HG02870 (cell line): ENCODE results near the gene PGAP3.

Experiments used
- ATAC-seq: cut with Tn5 transposase; IDR thresholded peaks from one replicate; pipeline ENCODE4 v1.9.1; 2021; ENCODE audit warnings: mild to moderate bottlenecking, moderate library complexity; ENCODE audit not compliant: unreplicated experiment

The PGAP3 gene

GRCh38 chr17:39660397-39661385 is 27.2 kb downstream of the PGAP3 start:
- no peak for ATAC-seq

GRCh38 chr17:39660011-39660360 is 27.9 kb downstream of the PGAP3 start:
- no peak for ATAC-seq

- no peak for ATAC-seq
Measured at GRCh38 chr17:39659279-39660010, 28.4 kb downstream of the PGAP3 start.

- no peak for ATAC-seq
Measured at GRCh38 chr17:39658760-39659159, 29.1 kb downstream of the PGAP3 start.

- ATAC-seq, result no peak
Measured at GRCh38 chr17:39658346-39658745, 29.5 kb downstream of the PGAP3 start.

- ATAC-seq, result no peak
Measured at GRCh38 chr17:39655105-39655504, 32.8 kb downstream of the PGAP3 start.

GRCh38 chr17:39653662-39654331 is 34.1 kb downstream of the PGAP3 start:
- ATAC-seq, result no peak

- ATAC-seq, result no peak
Measured at GRCh38 chr17:39653316-39653661, 34.6 kb downstream of the PGAP3 start.

- no peak for ATAC-seq
Measured at GRCh38 chr17:39652587-39653315, 35.1 kb downstream of the PGAP3 start.

GRCh38 chr17:39651923-39652586 is 35.8 kb downstream of the PGAP3 start:
- no peak for ATAC-seq

- ATAC-seq, result no peak
Measured at GRCh38 chr17:39650121-39650579, 37.7 kb downstream of the PGAP3 start.

- ATAC-seq, result no peak
Measured at GRCh38 chr17:39648616-39649366, 39.1 kb downstream of the PGAP3 start.

- ATAC-seq, result no peak
Measured at GRCh38 chr17:39647256-39647655, 40.6 kb downstream of the PGAP3 start.

GRCh38 chr17:39643271-39643670 is 44.6 kb downstream of the PGAP3 start:
- ATAC-seq, result no peak

- no peak for ATAC-seq
Measured at GRCh38 chr17:39642291-39643074, 45.4 kb downstream of the PGAP3 start.

GRCh38 chr17:39641883-39642282 is 46.0 kb downstream of the PGAP3 start:
- no peak for ATAC-seq

GRCh38 chr17:39641097-39641496 is 46.8 kb downstream of the PGAP3 start:
- no peak for ATAC-seq

GRCh38 chr17:39640591-39641031 is 47.2 kb downstream of the PGAP3 start:
- no peak for ATAC-seq
